ENCODE results near the gene FBXO47.

Gene FBXO47

DNA sequence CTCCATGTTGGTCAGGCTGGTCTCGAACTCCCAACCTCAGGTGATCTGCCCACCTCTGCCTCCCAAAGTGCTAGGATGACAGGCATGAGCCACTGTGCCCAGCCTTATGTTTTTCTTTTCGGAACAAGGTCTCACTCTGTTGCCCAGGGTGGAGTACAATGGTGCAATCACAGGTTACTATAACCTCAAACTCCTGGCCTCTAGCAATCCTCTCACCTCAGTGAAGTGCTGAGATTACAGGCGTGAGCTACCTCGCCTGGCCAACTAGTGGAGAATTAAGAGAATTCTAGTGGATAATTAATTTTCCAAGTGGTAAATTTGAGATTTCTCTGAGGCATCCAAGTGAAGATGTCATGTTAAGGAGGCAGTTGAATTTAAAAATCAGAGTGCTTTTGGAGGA, 2.9 kb upstream of the FBXO47 start:
- Histone ChIP-seq H3K27ac (no peak overlapping the region), H3K4me3 (ENCODE audit: low read depth, low read length) (no peak overlapping the region), H3K27me3 (ENCODE audit: insufficient read depth, low read depth, severe bottlenecking) (no peaks in the 10 kb centered on the region), H3K36me3 (no peaks in the 10 kb centered on the region), H3K9me3 (ENCODE audit: severe bottlenecking) (no peaks in the 10 kb centered on the region)
- DNase-seq: no peak
- TF ChIP-seq, protein P1, sequence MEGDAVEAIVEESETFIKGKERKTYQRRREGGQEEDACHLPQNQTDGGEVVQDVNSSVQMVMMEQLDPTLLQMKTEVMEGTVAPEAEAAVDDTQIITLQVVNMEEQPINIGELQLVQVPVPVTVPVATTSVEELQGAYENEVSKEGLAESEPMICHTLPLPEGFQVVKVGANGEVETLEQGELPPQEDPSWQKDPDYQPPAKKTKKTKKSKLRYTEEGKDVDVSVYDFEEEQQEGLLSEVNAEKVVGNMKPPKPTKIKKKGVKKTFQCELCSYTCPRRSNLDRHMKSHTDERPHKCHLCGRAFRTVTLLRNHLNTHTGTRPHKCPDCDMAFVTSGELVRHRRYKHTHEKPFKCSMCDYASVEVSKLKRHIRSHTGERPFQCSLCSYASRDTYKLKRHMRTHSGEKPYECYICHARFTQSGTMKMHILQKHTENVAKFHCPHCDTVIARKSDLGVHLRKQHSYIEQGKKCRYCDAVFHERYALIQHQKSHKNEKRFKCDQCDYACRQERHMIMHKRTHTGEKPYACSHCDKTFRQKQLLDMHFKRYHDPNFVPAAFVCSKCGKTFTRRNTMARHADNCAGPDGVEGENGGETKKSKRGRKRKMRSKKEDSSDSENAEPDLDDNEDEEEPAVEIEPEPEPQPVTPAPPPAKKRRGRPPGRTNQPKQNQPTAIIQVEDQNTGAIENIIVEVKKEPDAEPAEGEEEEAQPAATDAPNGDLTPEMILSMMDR (IDR thresholded peaks at IDR 0.05; ENCODE audit: low read depth, low read length): no peak

DNA sequence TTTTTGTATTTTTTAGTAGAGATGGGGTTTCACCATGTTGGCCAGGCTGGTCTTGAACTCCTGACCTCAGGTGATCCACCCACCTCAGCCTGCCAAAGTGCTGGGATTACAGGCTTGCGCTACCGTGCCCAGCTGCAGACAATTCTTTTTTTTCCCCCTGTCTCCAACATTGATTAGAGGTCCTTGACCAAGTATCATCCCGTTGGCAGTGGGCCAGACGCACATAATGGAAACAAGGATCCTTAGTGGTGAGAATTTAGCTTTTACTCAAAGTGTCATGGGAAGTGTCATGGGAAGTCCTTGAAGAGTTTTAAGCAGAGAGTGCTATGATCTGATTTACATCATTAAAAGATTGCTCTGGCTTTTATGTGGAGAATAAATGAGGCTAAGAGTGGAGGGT, 2.1 kb upstream of the FBXO47 start:
- Histone ChIP-seq H3K4me3 (ENCODE audit: low read depth, low read length) (no peak overlapping the region), H3K9me3 (ENCODE audit: severe bottlenecking) (no peaks in the 10 kb centered on the region), H3K27me3 (ENCODE audit: insufficient read depth, low read depth, severe bottlenecking) (no peaks in the 10 kb centered on the region), H3K36me3 (no peaks in the 10 kb centered on the region), H3K27ac (no peak overlapping the region)
- DNase-seq: no peak
- TF ChIP-seq, protein P1 (IDR thresholded peaks at IDR 0.05; ENCODE audit: low read depth, low read length): no peak

DNA sequence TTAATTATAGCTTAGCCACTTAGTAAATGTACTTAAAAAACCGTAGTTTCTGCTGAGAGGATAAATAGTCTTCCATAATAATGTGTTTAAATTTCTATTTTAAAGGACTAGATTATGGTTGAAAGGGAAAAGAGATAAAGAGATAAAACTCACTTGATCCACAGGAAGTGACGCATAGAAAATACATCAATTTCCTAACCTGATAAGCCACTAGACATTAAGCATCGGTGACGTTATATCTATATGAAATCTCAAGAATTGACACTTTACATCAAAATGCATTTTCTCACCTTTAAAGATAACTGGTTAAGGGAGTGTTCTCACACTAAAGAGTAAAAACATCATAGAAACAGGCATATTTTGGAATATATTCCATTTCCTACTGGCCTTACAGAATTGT, 5.8 kb downstream of the FBXO47 start:
- H3K9me3 ChIP-seq (ENCODE audit: severe bottlenecking): no peaks in the 10 kb centered on the region
- no peak overlapping the region for H3K4me3 ChIP-seq (ENCODE audit: low read depth, low read length)
- no peaks in the 10 kb centered on the region for H3K36me3 ChIP-seq
- TF ChIP-seq, protein P1 (IDR thresholded peaks at IDR 0.05; ENCODE audit: low read depth, low read length): no peak
- H3K27me3 ChIP-seq (ENCODE audit: insufficient read depth, low read depth, severe bottlenecking): no peaks in the 10 kb centered on the region
- no peak overlapping the region for H3K27ac ChIP-seq
- DNase-seq: no peak

GRCh38 chr17:38960402-38960801, 6.8 kb downstream of the FBXO47 start:
- Histone ChIP-seq H3K27ac (no peak overlapping the region), H3K9me3 (ENCODE audit: severe bottlenecking) (no peaks in the 10 kb centered on the region), H3K36me3 (no peaks in the 10 kb centered on the region), H3K4me3 (ENCODE audit: low read depth, low read length) (no peak overlapping the region), H3K27me3 (ENCODE audit: insufficient read depth, low read depth, severe bottlenecking) (no peaks in the 10 kb centered on the region)
- DNase-seq: no peak
- TF ChIP-seq, protein P1 (IDR thresholded peaks at IDR 0.05; ENCODE audit: low read depth, low read length): no peak

DNA sequence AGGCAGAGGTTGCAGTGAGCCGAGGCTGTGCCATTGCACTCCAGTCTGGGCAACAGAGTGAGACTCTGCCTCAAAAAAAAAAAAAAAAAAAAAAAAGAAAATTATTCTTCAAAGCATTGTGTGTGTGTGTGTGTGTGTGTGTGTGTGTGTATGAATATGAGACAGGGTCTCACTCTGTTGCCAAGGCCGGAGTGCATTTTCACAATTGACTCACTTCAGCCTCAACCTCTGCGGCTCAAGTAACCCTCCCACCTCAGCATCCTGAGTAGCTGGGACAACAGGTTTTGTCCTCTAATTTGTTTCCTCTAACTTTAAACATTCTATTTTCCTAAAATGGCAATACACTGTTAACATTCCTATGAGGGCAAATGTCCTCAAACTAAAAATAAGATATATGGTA, 7.7 kb downstream of the FBXO47 start:
- no peaks in the 10 kb centered on the region for H3K36me3 ChIP-seq
- no peaks in the 10 kb centered on the region for H3K9me3 ChIP-seq (ENCODE audit: severe bottlenecking)
- H3K27ac ChIP-seq: no peak overlapping the region
- TF ChIP-seq, protein P1 (IDR thresholded peaks at IDR 0.05; ENCODE audit: low read depth, low read length): no peak
- H3K27me3 ChIP-seq (ENCODE audit: insufficient read depth, low read depth, severe bottlenecking): no peaks in the 10 kb centered on the region
- no peak for DNase-seq
- H3K4me3 ChIP-seq (ENCODE audit: low read depth, low read length): no peak overlapping the region

- Histone ChIP-seq H3K9me3 (ENCODE audit: severe bottlenecking) (no peaks in the 10 kb centered on the region), H3K27ac (no peak overlapping the region), H3K36me3 (no peaks in the 10 kb centered on the region), H3K4me3 (ENCODE audit: low read depth, low read length) (no peak overlapping the region), H3K27me3 (ENCODE audit: insufficient read depth, low read depth, severe bottlenecking) (no peaks in the 10 kb centered on the region)
- TF ChIP-seq, protein P1 (IDR thresholded peaks at IDR 0.05; ENCODE audit: low read depth, low read length): no peak
- no peak for DNase-seq
Observed at GRCh38 chr17:38958756-38959155, 8.4 kb downstream of the FBXO47 start.
